Gastrocnemius medialis (tissue), 4 donors: ENCODE results near the gene PCBP2. TPM values are rescaled to one million over a fixed set of nuclear protein-coding genes. Genes with fewer than 3 reads are reported as not detected.

Source experiments
- ATAC-seq, 2 donors: fragments of 150-250 bp; one replicate each; pipeline ENCODE4 v1.9.1; 2016
- DNase-seq, 2 donors: peaks; one replicate each; pipeline ENCODE4 v3.0.0-alpha.2; 2019
- H3K27ac ChIP-seq, 4 donors: fragments of 200-600 bp; sonication (generic); 1 replicate in 1 of 4; 2 replicates in 3 of 4; pipeline ENCODE4 v1.5.1; 2016 to 2018; ENCODE audit warnings: mild to moderate bottlenecking in 2 of 4, moderate library complexity in 1 of 4
- H3K27me3 ChIP-seq, 3 donors: fragments of 200-600 bp; sonication (generic) in 2 of 3; 1 replicate in 1 of 3; 2 replicates in 2 of 3; pipeline versions ENCODE4 v1.5.1 to v1.6.0; 2016 to 2019; ENCODE audit warnings: mild to moderate bottlenecking in 1 of 3, moderate library complexity in 1 of 3
- H3K36me3 ChIP-seq, 2 donors: fragments of 200-600 bp; sonication (generic) in 1 of 2; one replicate each; pipeline ENCODE4 v1.5.1; 2017 to 2018
- H3K4me1 ChIP-seq, 2 donors: fragments of 200-600 bp; sonication (generic) in 1 of 2; one replicate each; pipeline ENCODE4 v1.5.1; 2016 to 2017; ENCODE audit warnings: mild to moderate bottlenecking in 2 of 2
- H3K4me3 ChIP-seq, 4 donors: fragments of 200-600 bp; sonication (generic) in 3 of 4; 1 replicate in 1 of 4; 2 replicates in 3 of 4; pipeline ENCODE4 v1.5.1; 2016 to 2019; ENCODE audit warnings: mild to moderate bottlenecking in 2 of 4
- H3K9me3 ChIP-seq, 3 donors: fragments of 200-600 bp; sonication (generic) in 2 of 3; 1 replicate in 1 of 3; 2 replicates in 2 of 3; pipeline ENCODE4 v1.5.1; 2016 to 2019
- POLR2A ChIP-seq, 2 donors: fragments of 450-650 bp; IDR thresholded peaks; one replicate each; pipeline ENCODE4 v1.6.1; 2017; ENCODE audit warnings: antibody characterized with exemption in 2 of 2, mild to moderate bottlenecking in 2 of 2, moderate library complexity in 2 of 2
- in situ Hi-C, 4 donors: fragments of 200-750 bp; cut with MboI; loops; one replicate each; pipeline versions ENCODE4 v1.15.0 to v1.8.0; 2017; ENCODE audit warnings: low sequenced_read_pairs in 4 of 4
- intact Hi-C: fragments of 100-400 bp; cut with DNase I; formaldehyde crosslinking; loops from one replicate; pipeline ENCODE4 v1.15.1; 2023; ENCODE audit warnings: low total_unique reads
- total RNA-seq, 4 donors: library from RNA; depleted of rRNA; stranded (reverse); fragments of >200 nt; gene quantifications; one replicate each; pipeline versions ENCODE4 v1.1.0 to v1.2.3, GENCODE V29; 2016
- TF ChIP-seq, protein P1 (sequence below), 5 experiments: fragments of 450-650 bp in 3 of 5; fragments of 200-600 bp in 2 of 5; sonication (generic) in 2 of 5; IDR thresholded peaks in 4 of 5; conservative IDR thresholded peaks in 1 of 5; 1 replicate in 4 of 5; 2 replicates in 1 of 5; pipeline ENCODE4 v1.5.1; 2016 to 2019; ENCODE audit warnings: antibody characterized with exemption in 5 of 5, mild to moderate bottlenecking in 3 of 5, moderate library complexity in 3 of 5

Gene PCBP2
- total RNA-seq, 4 donors from 2014 or later = 113 to 257 (median 191) TPM

DNA sequence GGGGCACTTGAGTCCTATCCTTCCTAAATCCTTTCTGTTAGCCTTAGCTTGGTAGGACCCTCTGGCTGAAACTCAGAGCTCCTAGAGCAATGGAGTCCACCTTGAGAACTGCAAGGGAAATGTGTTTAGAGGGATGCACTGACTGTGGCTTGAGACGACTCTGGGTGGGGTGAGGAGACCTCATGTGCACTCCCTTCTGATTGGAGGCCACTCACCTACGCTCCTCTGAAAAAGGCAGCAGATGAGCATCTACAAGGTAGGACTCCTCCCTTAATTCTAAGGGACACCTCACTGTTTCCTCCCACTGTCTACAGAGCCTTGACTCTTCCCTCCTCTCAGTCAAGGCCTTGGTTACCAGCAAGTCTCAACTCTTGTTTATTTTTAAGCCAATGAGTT, 46.3 kb downstream of the PCBP2 start:
- ATAC-seq (no peak), DNase-seq (no peak)
- Histone ChIP-seq H3K27ac (peak overlapping the region in 2 of 4 donors; percentile 32 to 35), H3K4me3 (no peak overlapping the region), H3K36me3 (no peaks in the 10 kb centered on the region), H3K4me1 (peaks cover 22 to 29% of the 10 kb centered on the region in 2 donors), H3K27me3 (no peaks in the 10 kb centered on the region), H3K9me3 (no peaks in the 10 kb centered on the region)
- TF ChIP-seq POLR2A (IDR thresholded peaks at IDR 0.05) = no peak
- TF ChIP-seq, protein P1, sequence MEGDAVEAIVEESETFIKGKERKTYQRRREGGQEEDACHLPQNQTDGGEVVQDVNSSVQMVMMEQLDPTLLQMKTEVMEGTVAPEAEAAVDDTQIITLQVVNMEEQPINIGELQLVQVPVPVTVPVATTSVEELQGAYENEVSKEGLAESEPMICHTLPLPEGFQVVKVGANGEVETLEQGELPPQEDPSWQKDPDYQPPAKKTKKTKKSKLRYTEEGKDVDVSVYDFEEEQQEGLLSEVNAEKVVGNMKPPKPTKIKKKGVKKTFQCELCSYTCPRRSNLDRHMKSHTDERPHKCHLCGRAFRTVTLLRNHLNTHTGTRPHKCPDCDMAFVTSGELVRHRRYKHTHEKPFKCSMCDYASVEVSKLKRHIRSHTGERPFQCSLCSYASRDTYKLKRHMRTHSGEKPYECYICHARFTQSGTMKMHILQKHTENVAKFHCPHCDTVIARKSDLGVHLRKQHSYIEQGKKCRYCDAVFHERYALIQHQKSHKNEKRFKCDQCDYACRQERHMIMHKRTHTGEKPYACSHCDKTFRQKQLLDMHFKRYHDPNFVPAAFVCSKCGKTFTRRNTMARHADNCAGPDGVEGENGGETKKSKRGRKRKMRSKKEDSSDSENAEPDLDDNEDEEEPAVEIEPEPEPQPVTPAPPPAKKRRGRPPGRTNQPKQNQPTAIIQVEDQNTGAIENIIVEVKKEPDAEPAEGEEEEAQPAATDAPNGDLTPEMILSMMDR (IDR thresholded peaks at IDR 0.05 in 4 of 5, conservative IDR thresholded peaks at IDR 0.05 in 1 of 5) = no peak
- in situ Hi-C loops (no loop called here), intact Hi-C loops (loop anchor here (5.0 kb wide), 1 partner anchor 514 kb away; no protein-coding TSS in a partner anchor)

DNA sequence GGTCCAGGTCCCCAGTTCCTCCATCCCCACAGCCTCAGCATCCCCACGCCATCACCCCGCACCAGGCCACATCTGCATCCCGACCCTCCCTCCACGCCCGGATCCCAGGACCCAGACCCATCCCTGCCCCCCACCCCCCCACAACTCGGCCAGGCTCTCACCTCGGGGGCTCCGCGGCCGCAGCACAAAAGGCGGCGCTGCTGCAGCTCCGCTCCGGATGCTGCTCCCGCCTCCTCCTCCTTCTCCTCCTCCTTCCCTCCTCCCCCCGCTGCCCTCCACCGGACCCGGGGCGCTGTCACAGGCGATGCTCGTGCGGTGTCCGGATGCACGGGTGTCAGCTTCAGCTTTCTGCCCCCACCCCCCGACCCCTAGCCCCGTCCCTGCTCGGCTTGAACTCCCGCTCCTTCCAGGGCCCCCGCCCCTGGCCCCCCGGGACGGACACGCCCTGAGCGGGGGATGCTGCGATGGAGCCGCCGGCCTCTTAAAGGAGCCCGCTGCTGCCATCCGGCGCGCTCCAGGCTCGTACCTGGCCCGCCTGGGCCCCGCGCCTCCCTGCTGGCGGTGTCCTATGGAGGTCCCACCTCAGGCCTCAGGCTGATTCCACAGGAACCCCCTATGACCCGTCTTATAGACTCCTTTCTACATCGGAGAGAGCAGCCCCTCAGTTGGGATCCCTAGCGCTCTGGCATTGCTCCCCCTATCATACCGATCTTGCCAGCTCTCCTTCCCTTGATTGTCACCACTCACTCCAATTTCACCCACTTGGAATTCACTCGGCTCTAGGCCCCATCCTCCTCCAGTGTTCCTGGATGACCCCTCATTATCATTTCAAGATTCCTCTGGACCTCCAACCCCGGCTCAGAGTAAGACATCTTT, 47.6 kb downstream of the PCBP2 start, which contains the start of gene MAP3K12:
Gene MAP3K12 (minus strand): TSS at position 193 of the 876 bp plus-strand sequence. CDS start 12,067 bp downstream, outside the sequence.
- DNase-seq = peak; percentile 44 to 56
- H3K4me3 ChIP-seq = peak within 1 kb of the TSS; percentile 73 to 84 (median 82)
- no peaks in the 10 kb centered on the region for H3K27me3 ChIP-seq
- in situ Hi-C loops (loop anchor here in 2 of 4 donors (10.0 kb wide), 2 partner anchors 55 to 175 kb away; partner anchors contain the start of genes AAAS (in 1 of the 2) and PRR13 (in 1 of the 2)), intact Hi-C loops (loop anchor here (1.0 to 5.0 kb wide), 5 partner anchors 58 to 513 kb away; partner anchors contain the start of genes PRR13 and SP1)
- no peak for ATAC-seq
- peaks cover 17 to 24% of the 10 kb centered on the region in 2 donors for H3K4me1 ChIP-seq
- no peak for TF ChIP-seq POLR2A (IDR thresholded peaks at IDR 0.05)
- TF ChIP-seq, protein P1 (IDR thresholded peaks at IDR 0.05 in 4 of 5, conservative IDR thresholded peaks at IDR 0.05 in 1 of 5) = no peak
- H3K9me3 ChIP-seq = no peaks in the 10 kb centered on the region
- H3K27ac ChIP-seq = peak within 1 kb of the TSS; percentile 90 to 97 (median 92)
- H3K36me3 ChIP-seq = no peaks in the 10 kb centered on the region

DNA sequence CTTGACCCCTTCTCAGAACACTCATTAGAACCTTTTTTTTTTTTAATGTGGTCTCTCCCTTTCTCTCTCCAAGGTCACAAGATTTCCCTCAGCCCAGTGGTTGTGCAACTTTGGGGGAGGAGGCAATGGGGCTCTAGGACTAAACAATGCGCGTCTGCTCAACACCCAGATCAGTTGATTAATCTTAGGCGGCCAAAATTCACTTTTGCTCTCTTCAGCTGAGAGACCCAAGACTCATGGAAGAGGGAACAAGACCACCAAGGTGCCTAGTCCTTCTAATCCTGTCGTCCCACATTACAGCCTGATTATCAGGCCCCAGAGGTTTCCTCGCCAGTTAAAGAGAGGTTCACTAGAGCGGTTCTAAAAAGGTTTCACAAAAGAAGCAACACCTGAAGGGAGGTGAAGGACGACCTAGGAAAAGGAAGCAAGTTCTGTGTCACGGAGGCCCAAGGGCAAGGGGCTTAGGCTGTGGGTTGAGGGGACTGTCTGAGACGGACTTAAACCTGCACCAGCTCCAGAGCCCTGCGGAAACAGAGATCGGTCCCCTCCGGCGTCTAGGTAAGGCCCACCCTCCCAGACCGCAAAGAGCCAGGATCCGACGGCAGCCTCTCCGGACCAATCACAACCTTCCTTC, 48.4 kb downstream of the PCBP2 start:
- TF ChIP-seq POLR2A (IDR thresholded peaks at IDR 0.05) = peak; percentile 86 to 93
- TF ChIP-seq, protein P1 (IDR thresholded peaks at IDR 0.05 in 4 of 5, conservative IDR thresholded peaks at IDR 0.05 in 1 of 5) = no peak
- ATAC-seq (peak; percentile 14), DNase-seq (peak; percentile 55 to 67)
- Histone ChIP-seq H3K27ac (peak overlapping the region; percentile 90 to 97 (median 92)), H3K4me1 (peaks cover 23 to 24% of the 10 kb centered on the region in 2 donors), H3K36me3 (no peaks in the 10 kb centered on the region), H3K27me3 (no peaks in the 10 kb centered on the region), H3K4me3 (peak overlapping the region; percentile 73 to 84 (median 82)), H3K9me3 (no peaks in the 10 kb centered on the region)
- in situ Hi-C loops = loop anchor here in 2 of 4 donors (10.0 kb wide), 2 partner anchors 55 to 175 kb away; partner anchors contain the start of genes AAAS (in 1 of the 2) and PRR13 (in 1 of the 2)
- intact Hi-C loops = loop anchor here (1.0 to 5.0 kb wide), 4 partner anchors 59 to 283 kb away; partner anchors contain the start of genes PRR13 and SP1

DNA sequence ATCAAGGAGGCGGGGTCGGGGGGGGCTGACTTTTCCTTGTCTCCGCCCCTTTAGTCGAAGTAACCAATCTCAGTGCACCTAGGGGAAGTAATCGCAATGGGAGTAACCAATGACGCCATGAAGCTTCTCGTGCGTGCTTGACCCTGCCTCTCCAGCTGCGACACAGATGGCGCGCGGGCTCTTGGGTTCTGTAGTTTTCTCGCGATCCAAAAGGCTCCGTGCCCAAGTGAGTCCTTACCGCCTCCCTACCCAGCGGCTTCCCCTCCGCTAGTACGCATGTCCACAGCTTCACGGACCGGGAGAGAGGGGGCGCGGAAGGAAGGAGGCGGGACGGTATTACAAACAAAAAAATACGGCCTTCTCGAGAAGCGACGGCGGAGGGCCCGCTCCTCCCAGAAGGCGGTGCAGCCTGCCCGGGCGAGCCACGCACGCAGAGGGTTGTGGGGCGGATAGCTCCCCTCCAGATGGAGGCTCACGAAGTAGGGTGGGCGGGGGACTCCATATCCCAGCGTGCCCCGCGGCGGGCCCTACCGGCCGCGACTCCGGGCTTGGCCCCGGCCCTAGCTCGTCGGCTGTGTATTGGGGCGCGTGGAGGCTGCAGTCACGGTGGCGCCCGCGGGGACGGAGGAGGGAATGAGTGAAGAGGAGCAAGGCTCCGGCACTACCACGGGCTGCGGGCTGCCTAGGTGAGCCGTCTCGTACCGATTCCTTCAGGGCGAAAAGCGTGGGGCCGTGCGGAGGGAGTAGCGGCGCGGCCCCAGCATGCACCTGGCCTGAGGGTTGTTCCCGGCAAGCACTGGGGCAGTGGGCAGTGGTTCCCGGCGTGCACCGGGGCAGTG, 49.1 kb downstream of the PCBP2 start, which contains the start of gene TARBP2:
Gene TARBP2 (plus strand): TSS at position 508 of the 839 bp plus-strand sequence. CDS start 126 bp downstream, at position 634.
- intact Hi-C loops (loop anchor here (1.0 to 5.0 kb wide), 5 partner anchors 49 to 284 kb away; partner anchors contain the start of genes PCBP2, PRR13 and SP1), in situ Hi-C loops (loop anchor here in 2 of 4 donors (10.0 kb wide), 2 partner anchors 56 to 176 kb away; partner anchors contain the start of genes AAAS (in 1 of the 2) and PRR13 (in 1 of the 2))
- H3K27me3 ChIP-seq = no peaks in the 10 kb centered on the region
- DNase-seq (peak; percentile 99), ATAC-seq (peak; percentile 89 to 93)
- H3K4me1 ChIP-seq = peaks cover 24 to 25% of the 10 kb centered on the region in 2 donors
- H3K9me3 ChIP-seq = no peaks in the 10 kb centered on the region
- H3K4me3 ChIP-seq = peak within 1 kb of the TSS; percentile 73 to 84 (median 82)
- peak within 1 kb of the TSS; percentile 90 to 97 (median 92) for H3K27ac ChIP-seq
- TF ChIP-seq, protein P1 (IDR thresholded peaks at IDR 0.05 in 4 of 5, conservative IDR thresholded peaks at IDR 0.05 in 1 of 5) = peak in 1 of 5 experiments; percentile 25
- peak; percentile 47 to 68 for TF ChIP-seq POLR2A (IDR thresholded peaks at IDR 0.05)
- H3K36me3 ChIP-seq = peaks cover 0 to 5% of the 10 kb centered on the region in 2 donors
